Activated B cell treated with CpG ODN at 0.5 μM for 24 hours (primary cell): ENCODE measurements around the gene LDLR. TPM values are rescaled to one million over a fixed set of nuclear protein-coding genes. Genes with fewer than 3 reads are reported as not detected.

Experiments
- ATAC-seq: fragments of 200-7000 bp; cut with Tn5 transposase; one replicate; pipeline ENCODE4 v1.10.0; 2021; ENCODE audit warnings: low read depth, mild to moderate bottlenecking, moderate library complexity
- CTCF ChIA-PET: fragments of 350-600 bp; sonication (Branson Sonifier 250); formaldehyde crosslinking; loops from one replicate; lab custom pipeline; 2021; ENCODE audit warnings: antibody characterized with exemption; lab: Charles Lee
- POLR2A ChIA-PET: fragments of 350-600 bp; sonication (Branson Sonifier 250); formaldehyde crosslinking; loops from one replicate; lab custom pipeline; 2021; ENCODE audit warnings: antibody characterized with exemption; lab: Charles Lee
- DNase-seq: peaks from one replicate; pipeline ENCODE4 v3.0.0; 2022
- H3K27ac Mint-ChIP-seq: one replicate; pipeline ENCODE4 v1.8.0; 2020; ENCODE audit warnings: mixed read lengths
- H3K27me3 Mint-ChIP-seq: one replicate; pipeline ENCODE4 v1.8.0; 2021; ENCODE audit warnings: mixed read lengths
- H3K36me3 Mint-ChIP-seq: one replicate; pipeline ENCODE4 v1.8.0; 2021; ENCODE audit warnings: low read depth, mixed read lengths
- H3K4me1 Mint-ChIP-seq: one replicate; pipeline ENCODE4 v1.8.0; 2021; ENCODE audit warnings: mixed read lengths
- H3K4me3 Mint-ChIP-seq: one replicate; pipeline ENCODE4 v1.8.0; 2020; ENCODE audit warnings: mild to moderate bottlenecking, mixed read lengths
- H3K9me3 Mint-ChIP-seq: one replicate; pipeline ENCODE4 v1.8.0; 2020; ENCODE audit warnings: mixed read lengths
- CTCF ChIP-seq: fragments of 200-600 bp; IDR thresholded peaks from one replicate; pipeline ENCODE4 v1.8.0; 2022; ENCODE audit warnings: antibody characterized with exemption, mild to moderate bottlenecking
- intact Hi-C: fragments of 100-400 bp; cut with micrococcal nuclease; formaldehyde crosslinking; loops from one replicate; pipeline ENCODE4 v1.15.1; 2024
- total RNA-seq: library from RNA; stranded (reverse); gene quantifications from 2 replicates; pipeline ENCODE4 v1.2.3, GENCODE V29; 2022

LDLR gene
- total RNA-seq, 1 donor from 2014 or later = 20.9 TPM

GRCh38 chr19:11108746-11109145, 19.5 kb downstream of the LDLR start:
- Mint-ChIP-seq H3K27ac (no peak overlapping the region), H3K9me3 (no peaks in the 10 kb centered on the region), H3K4me1 (no peaks in the 10 kb centered on the region), H3K36me3 (peaks cover 16% of the 10 kb centered on the region), H3K4me3 (no peak overlapping the region), H3K27me3 (peaks cover 4% of the 10 kb centered on the region)
- no peak for DNase-seq
- ATAC-seq = no peak
- POLR2A ChIA-PET = interaction anchor here (0.6 kb wide), 1 partner anchor 57 kb away, joined by 6 read pairs; no protein-coding TSS in a partner anchor
- CTCF ChIA-PET = interaction anchor here (1.0 kb wide), 1 partner anchor 21 kb away, joined by 3 read pairs; no protein-coding TSS in a partner anchor
- intact Hi-C loops = no loop called here
- no peak for TF ChIP-seq CTCF

GRCh38 chr19:11111117-11111770, 22.0 kb downstream of the LDLR start:
- H3K27me3 Mint-ChIP-seq = peaks cover 3% of the 10 kb centered on the region
- POLR2A ChIA-PET = no interaction called here

GRCh38 chr19:11111771-11112144, 22.5 kb downstream of the LDLR start:
- no peak for TF ChIP-seq CTCF
- no peak for DNase-seq
- POLR2A ChIA-PET = no interaction called here
- H3K27me3 Mint-ChIP-seq = peaks cover 3% of the 10 kb centered on the region
- no peak for ATAC-seq
- H3K4me1 Mint-ChIP-seq = no peaks in the 10 kb centered on the region
- peaks cover 17% of the 10 kb centered on the region for H3K36me3 Mint-ChIP-seq
- no peaks in the 10 kb centered on the region for H3K9me3 Mint-ChIP-seq
- H3K27ac Mint-ChIP-seq = no peak overlapping the region
- H3K4me3 Mint-ChIP-seq = no peak overlapping the region
- CTCF ChIA-PET = no interaction called here
- intact Hi-C loops = no loop called here

More at GRCh38 chr19:11111117-11111770, 22.0 kb downstream of the LDLR start:
- H3K9me3 Mint-ChIP-seq = no peaks in the 10 kb centered on the region
- DNase-seq = no peak
- H3K4me1 Mint-ChIP-seq = no peaks in the 10 kb centered on the region
- ATAC-seq = no peak
- H3K4me3 Mint-ChIP-seq = no peak overlapping the region
- no peak overlapping the region for H3K27ac Mint-ChIP-seq
- TF ChIP-seq CTCF = no peak
- CTCF ChIA-PET = no interaction called here
- H3K36me3 Mint-ChIP-seq = peaks cover 16% of the 10 kb centered on the region
- intact Hi-C loops = no loop called here

GRCh38 chr19:11113140-11113708, 24.0 kb downstream of the LDLR start:
- Mint-ChIP-seq H3K27ac (no peak overlapping the region), H3K4me3 (no peak overlapping the region)

More at GRCh38 chr19:11113140-11113708, 24.0 kb downstream of the LDLR start:
- intact Hi-C loops = no loop called here
- Mint-ChIP-seq H3K36me3 (peaks cover 18% of the 10 kb centered on the region), H3K9me3 (no peaks in the 10 kb centered on the region), H3K4me1 (no peaks in the 10 kb centered on the region), H3K27me3 (peaks cover 3% of the 10 kb centered on the region)
- ChIA-PET CTCF (no interaction called here), POLR2A (interaction anchor here (0.7 kb wide), 1 partner anchor 52 kb away, joined by 9 read pairs; no protein-coding TSS in a partner anchor)
- ATAC-seq = no peak
- no peak for DNase-seq
- TF ChIP-seq CTCF = no peak
